OCI-LY7 (cell line): ENCODE measurements around the gene ALDH1B1.
"Not testable (repeated sequence)": the region's sequence is repeated elsewhere in the genome, so short reads cannot be mapped to it uniquely, and the experiment has no call there.

Source experiments
- CTCF ChIP-seq: fragments of 200-600 bp; sonication (generic); conservative IDR thresholded peaks from 2 replicates; pipeline ENCODE4 v1.5.1; 2014; ENCODE audit warnings: mild to moderate bottlenecking, antibody characterized with exemption, low read length, moderate library complexity, mixed read lengths
- EZH2phosphoT487 ChIP-seq: fragments of 200-600 bp; sonication (generic); IDR thresholded peaks from 2 replicates; pipeline ENCODE4 v1.6.1; 2018; ENCODE audit warnings: low read depth, borderline replicate concordance, mild to moderate bottlenecking, mixed run types, antibody characterized with exemption, low read length, moderate library complexity, mixed read lengths

GRCh38 chr9:38377336-38378083 is 15.0 kb upstream of the ALDH1B1 start:
- not testable (repeated sequence) for TF ChIP-seq CTCF, EZH2phosphoT487
